CD14-positive monocyte (primary cell): ENCODE data around the gene NUDT16. TPM values are rescaled to one million over a fixed set of nuclear protein-coding genes. Genes with fewer than 3 reads are reported as not detected.

Experiments
- DNase-seq, 3 donors: peaks; one replicate each; pipeline ENCODE4 v3.0.0-alpha.2; 2011 to 2022
- H2AFZ ChIP-seq: 2 replicates; pipeline ENCODE4 v1.6.0; 2012; ENCODE audit warnings: mild to moderate bottlenecking, low read depth, low read length, inconsistent platforms; ENCODE audit not compliant: insufficient read depth, poor library complexity, severe bottlenecking
- H3K27ac ChIP-seq, 2 donors: 1 replicate in 1 of 2; 2 replicates in 1 of 2; pipeline ENCODE4 v1.5.1; 2012 to 2013; ENCODE audit warnings: low read length in 2 of 2, control low read depth in 1 of 2, inconsistent platforms in 1 of 2, low read depth in 1 of 2, mild to moderate bottlenecking in 1 of 2
- H3K27me3 ChIP-seq, 2 donors: one replicate each; pipeline versions ENCODE4 v1.6.0 to v1.6.1; 2011 to 2013; ENCODE audit warnings: low read length in 2 of 2; ENCODE audit not compliant: control insufficient read depth in 2 of 2, insufficient read depth in 2 of 2
- H3K36me3 ChIP-seq, 2 donors: replicated peaks in 1 of 2; 1 replicate in 1 of 2; 2 replicates in 1 of 2; pipeline versions ENCODE4 v1.5.1 to v1.6.1; 2012 to 2013; ENCODE audit warnings: low read length in 2 of 2, control low read depth in 1 of 2, inconsistent platforms in 1 of 2, mild to moderate bottlenecking in 1 of 2; ENCODE audit not compliant: insufficient read depth in 2 of 2, control insufficient read depth in 1 of 2
- H3K4me1 ChIP-seq, 2 donors: 1 replicate in 1 of 2; 2 replicates in 1 of 2; pipeline versions ENCODE4 v1.5.1 to v1.6.1; 2012 to 2013; ENCODE audit warnings: low read length in 2 of 2, control low read depth in 1 of 2, inconsistent platforms in 1 of 2, mild to moderate bottlenecking in 1 of 2, moderate library complexity in 1 of 2; ENCODE audit not compliant: insufficient read depth in 2 of 2, control insufficient read depth in 1 of 2
- H3K4me2 ChIP-seq: replicated peaks from 2 replicates; pipeline ENCODE3; 2012; ENCODE audit warnings: low read length, moderate library complexity, mild to moderate bottlenecking; ENCODE audit not compliant: poor library complexity, severe bottlenecking; ENCODE audit errors: extremely low read depth
- H3K4me3 ChIP-seq, 3 experiments: fragments of 200-600 bp in 1 of 3; sonication (generic) in 1 of 3; replicated peaks in 1 of 3; 1 replicate in 2 of 3; 2 replicates in 1 of 3; pipeline ENCODE4 v1.5.1; 2011 to 2013; ENCODE audit warnings: low read length in 3 of 3, mild to moderate bottlenecking in 3 of 3, control low read depth in 2 of 3, low read depth in 2 of 3, inconsistent platforms in 1 of 3, moderate library complexity in 1 of 3
- H3K79me2 ChIP-seq: 2 replicates; pipeline ENCODE4 v1.6.0; 2012; ENCODE audit warnings: mild to moderate bottlenecking, control low read depth, inconsistent platforms, low read length, moderate library complexity; ENCODE audit not compliant: insufficient read depth
- H3K9ac ChIP-seq: 2 replicates; pipeline ENCODE4 v1.6.0; 2017; ENCODE audit warnings: low read length, mild to moderate bottlenecking; ENCODE audit not compliant: insufficient read depth, poor library complexity, severe bottlenecking
- H3K9me3 ChIP-seq, 2 donors: replicated peaks in 1 of 2; 1 replicate in 1 of 2; 2 replicates in 1 of 2; pipeline versions ENCODE4 v1.5.1 to v1.6.1; 2012 to 2013; ENCODE audit warnings: low read length in 2 of 2, control low read depth in 1 of 2; ENCODE audit not compliant: control insufficient read depth in 1 of 2, insufficient read depth in 1 of 2
- H4K20me1 ChIP-seq: 2 replicates; pipeline ENCODE4 v1.6.0; 2012; ENCODE audit warnings: mild to moderate bottlenecking, low read length, control low read depth, moderate library complexity; ENCODE audit not compliant: insufficient read depth
- H3K27ac Mint-ChIP-seq, 7 donors: one replicate each; pipeline ENCODE4 v1.8.0; 2020; ENCODE audit warnings: mild to moderate bottlenecking in 7 of 7, mixed read lengths in 7 of 7, moderate library complexity in 6 of 7, inconsistent platforms in 2 of 7
- H3K27me3 Mint-ChIP-seq, 3 donors: one replicate each; pipeline ENCODE4 v1.8.0; 2021 to 2022; ENCODE audit warnings: low read depth in 3 of 3, mild to moderate bottlenecking in 3 of 3, mixed read lengths in 3 of 3, moderate library complexity in 3 of 3, inconsistent platforms in 1 of 3
- H3K36me3 Mint-ChIP-seq, 2 donors: one replicate each; pipeline ENCODE4 v1.8.0; 2020; ENCODE audit warnings: mixed read lengths in 2 of 2, inconsistent platforms in 1 of 2, mild to moderate bottlenecking in 1 of 2
- H3K4me1 Mint-ChIP-seq: one replicate; pipeline ENCODE4 v1.8.0; 2020; ENCODE audit warnings: mild to moderate bottlenecking, mixed read lengths
- H3K4me3 Mint-ChIP-seq, 2 donors: one replicate each; pipeline ENCODE4 v1.8.0; 2020; ENCODE audit warnings: mild to moderate bottlenecking in 2 of 2, mixed read lengths in 2 of 2, moderate library complexity in 1 of 2
- H3K9me3 Mint-ChIP-seq, 7 donors: one replicate each; pipeline ENCODE4 v1.8.0; 2020 to 2022; ENCODE audit warnings: mixed read lengths in 7 of 7, mild to moderate bottlenecking in 6 of 7, moderate library complexity in 6 of 7, inconsistent platforms in 2 of 7
- WGBS: methylation state at CpG from one replicate; pipeline ENCODE4 v1.1.5; 2013; ENCODE audit warnings: missing lambda C conversion rate; ENCODE audit not compliant: insufficient coverage; 5-methylcytosine and 5-hydroxymethylcytosine counted together
- intact Hi-C, 2 donors: fragments of 100-400 bp; cut with micrococcal nuclease; formaldehyde crosslinking; loops; one replicate each; pipeline versions ENCODE4 v1.15.0 to v1.15.1; 2023
- polyA plus RNA-seq, 3 donors: library from polyadenylated mRNA; depleted of rRNA in 1 of 3; unstranded in 2 of 3; stranded (reverse) in 1 of 3; fragments of 300-500 nt in 2 of 3; fragments of >200 nt in 1 of 3; fragmentation: Illumina TruSeq in 2 of 3; gene quantifications; 1 replicate in 2 of 3; 2 replicates in 1 of 3; pipeline ENCODE4 v1.2.3, GENCODE V29; 2012 to 2021
- TF ChIP-seq, protein P1 (sequence below): fragments of 200-600 bp; IDR thresholded peaks from one replicate; pipeline ENCODE4 v1.8.0; 2022; ENCODE audit warnings: antibody characterized with exemption, mild to moderate bottlenecking

NUDT16 gene
- polyA plus RNA-seq, 3 donors: 23.6 to 27.0 (median 27.0) TPM

DNA sequence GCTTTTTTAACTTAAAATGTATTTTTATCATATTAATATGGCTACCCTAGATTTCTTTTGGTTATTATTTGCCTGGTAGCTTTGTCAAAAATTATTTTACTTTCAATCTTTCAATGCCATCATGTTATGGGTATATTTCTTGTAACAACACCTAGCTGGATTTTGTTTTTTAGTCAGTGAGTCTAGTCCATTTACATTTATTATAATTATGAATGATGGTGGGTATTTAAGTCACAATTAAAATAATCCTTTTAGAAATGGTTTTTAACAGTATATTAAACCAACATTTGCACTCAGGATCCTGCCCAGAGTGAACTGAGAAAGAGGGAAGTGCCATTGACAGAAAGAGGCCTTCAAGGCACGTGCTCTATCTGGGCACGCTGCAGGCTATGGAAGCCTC lies 39.8 kb upstream of the NUDT16 start:
- H3K4me2 ChIP-seq: no peak overlapping the region
- no peak overlapping the region for H3K4me3 ChIP-seq
- no peak overlapping the region for H3K9ac ChIP-seq
- Mint-ChIP-seq H3K9me3 (peaks cover 2 to 15% (median 9%) of the 10 kb centered on the region in 7 donors), H3K4me1 (no peaks in the 10 kb centered on the region), H3K27me3 (peaks cover 0 to 2% (median 0%) of the 10 kb centered on the region in 3 donors), H3K27ac (no peak overlapping the region), H3K4me3 (no peak overlapping the region), H3K36me3 (peaks cover 7 to 11% of the 10 kb centered on the region in 2 donors)
- WGBS: 100% methylated on average over 1 of the region's 2 CpGs
- no peaks in the 10 kb centered on the region for H3K4me1 ChIP-seq
- no peak overlapping the region for H2AFZ ChIP-seq
- no peak for DNase-seq
- peaks cover 4% of the 10 kb centered on the region in 2 donors for H3K9me3 ChIP-seq
- intact Hi-C loops: no loop called here
- H3K27ac ChIP-seq: no peak overlapping the region
- H4K20me1 ChIP-seq: peaks cover 10% of the 10 kb centered on the region
- H3K36me3 ChIP-seq: no peaks in the 10 kb centered on the region
- H3K79me2 ChIP-seq: no peaks in the 10 kb centered on the region
- TF ChIP-seq, protein P1, sequence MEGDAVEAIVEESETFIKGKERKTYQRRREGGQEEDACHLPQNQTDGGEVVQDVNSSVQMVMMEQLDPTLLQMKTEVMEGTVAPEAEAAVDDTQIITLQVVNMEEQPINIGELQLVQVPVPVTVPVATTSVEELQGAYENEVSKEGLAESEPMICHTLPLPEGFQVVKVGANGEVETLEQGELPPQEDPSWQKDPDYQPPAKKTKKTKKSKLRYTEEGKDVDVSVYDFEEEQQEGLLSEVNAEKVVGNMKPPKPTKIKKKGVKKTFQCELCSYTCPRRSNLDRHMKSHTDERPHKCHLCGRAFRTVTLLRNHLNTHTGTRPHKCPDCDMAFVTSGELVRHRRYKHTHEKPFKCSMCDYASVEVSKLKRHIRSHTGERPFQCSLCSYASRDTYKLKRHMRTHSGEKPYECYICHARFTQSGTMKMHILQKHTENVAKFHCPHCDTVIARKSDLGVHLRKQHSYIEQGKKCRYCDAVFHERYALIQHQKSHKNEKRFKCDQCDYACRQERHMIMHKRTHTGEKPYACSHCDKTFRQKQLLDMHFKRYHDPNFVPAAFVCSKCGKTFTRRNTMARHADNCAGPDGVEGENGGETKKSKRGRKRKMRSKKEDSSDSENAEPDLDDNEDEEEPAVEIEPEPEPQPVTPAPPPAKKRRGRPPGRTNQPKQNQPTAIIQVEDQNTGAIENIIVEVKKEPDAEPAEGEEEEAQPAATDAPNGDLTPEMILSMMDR: no peak
- no peaks in the 10 kb centered on the region for H3K27me3 ChIP-seq

DNA sequence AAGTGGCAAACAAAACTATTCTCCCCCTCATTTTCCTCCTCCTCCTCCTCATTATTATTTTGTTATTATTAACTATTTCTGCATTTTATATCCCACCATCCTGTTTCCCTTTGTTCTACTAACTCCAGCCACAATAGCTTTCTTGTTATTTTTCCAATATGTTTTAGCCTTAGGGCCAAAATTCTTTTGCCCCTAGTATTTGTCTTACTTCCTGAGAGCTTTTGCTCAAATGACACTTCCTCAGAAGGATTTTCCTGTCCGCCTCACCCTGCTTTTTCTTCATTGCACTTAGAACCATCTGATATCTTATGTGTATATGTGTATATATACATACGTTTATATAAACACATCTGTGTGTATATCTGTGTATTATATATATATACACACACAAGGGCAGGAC lies 32.7 kb upstream of the NUDT16 start:
- no peak overlapping the region for H2AFZ ChIP-seq
- no peak overlapping the region for H3K4me3 ChIP-seq
- no peaks in the 10 kb centered on the region for H3K4me1 ChIP-seq
- no peak overlapping the region for H3K4me2 ChIP-seq
- no peak for DNase-seq
- Mint-ChIP-seq H3K36me3 (peaks cover 15 to 21% of the 10 kb centered on the region in 2 donors), H3K4me3 (no peak overlapping the region), H3K27ac (no peak overlapping the region), H3K4me1 (peaks cover 9% of the 10 kb centered on the region), H3K27me3 (no peaks in the 10 kb centered on the region), H3K9me3 (peaks cover 0 to 11% (median 6%) of the 10 kb centered on the region in 7 donors)
- peaks cover 0 to 7% of the 10 kb centered on the region in 2 donors for H3K36me3 ChIP-seq
- WGBS: no CpG with 5 or more reads among the region's 2 CpGs
- peaks cover 8% of the 10 kb centered on the region for H4K20me1 ChIP-seq
- H3K27ac ChIP-seq: no peak overlapping the region
- TF ChIP-seq, protein P1: no peak
- intact Hi-C loops: no loop called here
- H3K79me2 ChIP-seq: no peaks in the 10 kb centered on the region
- no peak overlapping the region for H3K9ac ChIP-seq
- H3K27me3 ChIP-seq: no peaks in the 10 kb centered on the region
- H3K9me3 ChIP-seq: no peaks in the 10 kb centered on the region
